ENCODE measurements around the gene CYBA.

CYBA gene

GRCh38 chr16:88599092-88599733, 51.6 kb downstream of the CYBA start:
- no peak overlapping the region for H3K27ac ChIP-seq
- DNase-seq (ENCODE audit: low read depth, low spot score): no peak

DNA sequence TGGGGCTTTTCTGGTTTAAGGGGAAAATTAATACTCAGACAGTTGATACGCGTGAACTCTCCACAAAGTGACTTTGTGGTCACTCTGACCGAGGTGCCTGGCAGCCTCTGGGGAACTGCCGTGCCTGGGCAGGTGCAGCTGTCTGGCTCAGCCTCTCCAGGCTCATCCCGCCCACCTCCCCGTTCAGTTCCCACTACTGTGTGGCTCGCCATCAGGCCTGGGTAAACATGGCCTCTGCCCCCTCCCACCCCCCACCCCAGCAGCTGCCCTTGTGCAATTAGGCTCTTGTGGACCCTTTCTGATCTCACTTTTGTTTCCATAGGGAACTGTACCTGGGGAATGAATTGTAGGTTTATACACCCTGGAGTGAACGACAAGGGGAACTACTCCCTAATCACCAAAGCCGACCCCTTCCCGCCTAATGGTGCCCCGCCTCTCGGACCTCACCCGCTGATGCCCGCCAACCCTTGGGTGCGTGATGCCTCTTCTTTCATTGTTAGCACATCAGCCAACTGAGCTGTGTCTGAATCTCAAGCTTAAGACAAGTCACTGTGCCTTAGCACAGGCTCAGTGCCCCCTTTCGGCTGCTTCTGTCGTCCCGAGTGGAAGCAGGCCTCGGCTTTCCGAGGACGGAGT, 52.9 kb downstream of the CYBA start:
- no peak overlapping the region for H3K27ac ChIP-seq
- DNase-seq (ENCODE audit: low read depth, low spot score): no peak

DNA sequence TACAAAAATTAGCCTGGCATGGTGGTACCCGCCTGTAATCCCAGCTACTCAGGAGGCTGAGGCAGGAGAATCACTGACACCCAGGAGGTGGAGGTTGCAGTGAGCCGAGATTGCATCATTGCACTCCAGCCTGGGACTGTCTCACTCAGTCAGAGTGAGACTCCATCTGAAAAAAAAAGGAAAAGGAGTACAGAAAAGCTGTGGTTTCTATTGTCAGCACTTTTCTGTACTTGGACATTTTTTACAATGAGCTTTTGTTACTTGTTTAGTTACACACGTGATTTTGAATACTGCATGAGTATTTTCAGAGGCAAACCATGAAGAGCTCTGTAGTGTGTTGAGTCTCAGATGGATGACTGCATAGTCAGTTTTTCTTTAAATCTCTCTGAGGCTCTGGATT, 54.4 kb downstream of the CYBA start:
- DNase-seq (ENCODE audit: low read depth, low spot score): no peak

GRCh38 chr16:88595921-88596320, 54.9 kb downstream of the CYBA start:
- no peak overlapping the region for H3K27ac ChIP-seq
- DNase-seq (ENCODE audit: low read depth, low spot score): no peak

More for the DNA sequence above, 54.4 kb downstream of the CYBA start:
- H3K27ac ChIP-seq: no peak overlapping the region

GRCh38 chr16:88595101-88595500, 55.8 kb downstream of the CYBA start:
- no peak for DNase-seq (ENCODE audit: low read depth, low spot score)

DNA sequence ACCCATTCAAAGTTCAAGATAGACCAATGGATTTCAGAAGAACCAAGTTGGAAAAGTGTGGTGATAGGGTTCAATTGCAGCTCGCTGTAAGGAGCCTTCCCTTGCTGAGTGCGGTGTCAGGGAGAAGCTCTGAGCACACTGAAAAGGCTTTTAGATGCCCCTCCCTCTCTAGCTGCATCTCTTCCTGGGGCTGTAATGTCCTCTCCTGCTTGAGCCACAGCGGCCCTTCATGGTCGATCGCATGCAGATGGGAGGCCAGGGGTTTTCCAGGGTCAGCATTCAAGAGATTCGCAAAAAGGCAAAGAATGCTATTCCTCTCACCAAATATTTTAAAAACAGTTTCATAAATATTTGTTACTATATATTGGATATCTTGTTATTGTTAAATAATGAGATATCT, 56.9 kb downstream of the CYBA start:
- H3K27ac ChIP-seq: no peak overlapping the region
- no peak for DNase-seq (ENCODE audit: low read depth, low spot score)

More at GRCh38 chr16:88595101-88595500, 55.8 kb downstream of the CYBA start:
- H3K27ac ChIP-seq: no peak overlapping the region

DNA sequence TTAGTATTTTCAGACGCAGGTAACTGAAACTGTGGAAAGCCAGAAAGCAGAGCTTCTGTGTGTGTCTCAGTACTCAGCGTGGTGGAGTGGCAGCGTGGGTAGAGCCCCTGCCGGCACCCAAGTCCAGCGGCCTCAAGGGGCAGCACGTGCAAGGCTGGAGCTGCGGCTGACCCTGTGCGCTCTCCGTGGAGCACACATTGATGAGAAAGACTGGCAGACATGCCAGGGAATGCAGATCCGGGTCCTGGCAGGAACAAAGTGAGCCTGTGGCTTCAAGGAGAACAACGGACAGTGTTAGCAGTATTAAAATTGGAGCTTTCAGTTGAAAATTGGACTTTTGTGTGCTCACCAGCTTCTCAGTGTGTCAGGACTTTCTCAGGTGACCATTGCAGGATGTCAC, 57.4 kb downstream of the CYBA start:
- no peak overlapping the region for H3K27ac ChIP-seq
- no peak for DNase-seq (ENCODE audit: low read depth, low spot score)
